GM23248 (cell line): ENCODE measurements around the gene ZMYND19.

Experiments used
- EZH2 ChIP-seq: fragments of 200-600 bp; sonication (generic); IDR thresholded peaks from 2 replicates; pipeline ENCODE4 v1.6.1; 2018; ENCODE audit warnings: antibody characterized with exemption, mild to moderate bottlenecking; ENCODE audit not compliant: insufficient read depth, poor library complexity, severe bottlenecking
- EZH2phosphoT487 ChIP-seq: fragments of 200-600 bp; sonication (generic); IDR thresholded peaks from 2 replicates; pipeline ENCODE4 v1.6.1; 2018; ENCODE audit warnings: antibody characterized with exemption, moderate library complexity, mild to moderate bottlenecking, low read depth; ENCODE audit not compliant: insufficient read depth

DNA sequence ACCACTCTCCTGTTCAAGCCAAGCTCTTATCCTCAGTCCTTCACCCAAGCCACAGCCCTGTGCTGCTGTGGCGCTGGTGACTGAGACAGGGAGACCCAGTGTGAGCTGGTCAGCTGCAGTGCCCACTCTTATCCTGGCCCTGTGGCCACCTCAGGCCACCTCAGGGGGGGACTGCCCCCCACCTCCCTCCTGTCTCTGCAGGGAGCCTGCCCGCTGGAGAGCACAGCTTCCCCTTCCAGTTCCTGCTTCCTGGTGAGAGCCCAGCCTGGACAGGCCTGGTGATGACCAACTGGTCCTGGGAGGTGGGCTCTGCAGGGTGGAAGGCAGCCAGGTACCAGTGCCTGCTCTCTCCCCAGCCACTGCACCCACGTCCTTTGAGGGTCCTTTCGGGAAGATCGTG is 22.9 kb upstream of the ZMYND19 start:
- TF ChIP-seq EZH2 (no peak), EZH2phosphoT487 (no peak)
